ENCODE measurements around the gene PCSK4.
"Not testable (repeated sequence)": the region's sequence is repeated elsewhere in the genome, so short reads cannot be mapped to it uniquely, and the experiment has no call there.

The PCSK4 gene

GRCh38 chr19:1490311-1491113 lies at the start of gene PCSK4:
Gene PCSK4 (minus strand): TSS chr19:1490350. CDS start chr19:1490346, 4 bp downstream.
- DNase-seq: peak; percentile 99

GRCh38 chr19:1539749-1540148 lies 49.6 kb upstream of the PCSK4 start:
- not testable (repeated sequence) for DNase-seq

- DNase-seq: no peak
Measured at GRCh38 chr19:1538978-1539377, 48.8 kb upstream of the PCSK4 start.

DNA sequence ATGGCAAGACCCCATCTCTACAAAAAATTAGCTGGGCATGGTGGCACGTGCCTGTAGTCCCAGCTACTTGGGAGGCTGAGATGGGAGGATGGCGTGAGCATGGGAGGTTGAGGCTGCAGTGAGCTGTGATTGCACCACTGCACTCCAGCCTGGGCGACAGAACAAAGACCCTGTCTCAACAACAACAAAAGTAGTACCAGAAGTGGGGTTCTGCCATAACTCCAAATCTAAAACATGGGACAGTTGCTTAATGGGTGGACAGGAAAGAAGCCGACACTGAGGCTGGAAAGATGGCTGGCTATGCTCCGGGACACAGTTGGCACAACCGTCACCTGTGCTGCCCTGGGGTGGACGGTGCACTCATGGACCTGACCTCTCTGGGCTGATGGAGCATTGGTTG lies 45.5 kb upstream of the PCSK4 start:
- DNase-seq: not testable (repeated sequence)

DNA sequence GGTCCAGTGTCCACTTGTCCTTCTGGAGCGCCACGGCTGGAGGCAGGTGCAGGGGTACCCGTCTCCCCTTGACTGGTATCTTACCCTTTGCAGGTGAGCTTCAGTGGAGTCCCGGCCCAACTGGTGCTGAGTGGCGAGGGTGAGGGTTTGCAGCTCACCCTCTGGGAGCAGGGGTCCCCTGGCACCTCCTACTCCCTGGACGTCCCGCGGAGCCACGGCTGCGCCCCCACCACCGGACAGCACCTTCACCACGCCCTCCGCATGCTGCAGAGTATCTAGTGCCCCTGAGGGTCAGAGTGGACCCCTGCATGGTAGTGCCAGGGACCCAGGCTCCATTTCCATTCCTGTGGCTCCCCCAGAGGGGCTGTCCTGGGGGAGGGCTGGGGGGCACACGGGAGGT lies 44.8 kb upstream of the PCSK4 start:
- DNase-seq: no peak

DNA sequence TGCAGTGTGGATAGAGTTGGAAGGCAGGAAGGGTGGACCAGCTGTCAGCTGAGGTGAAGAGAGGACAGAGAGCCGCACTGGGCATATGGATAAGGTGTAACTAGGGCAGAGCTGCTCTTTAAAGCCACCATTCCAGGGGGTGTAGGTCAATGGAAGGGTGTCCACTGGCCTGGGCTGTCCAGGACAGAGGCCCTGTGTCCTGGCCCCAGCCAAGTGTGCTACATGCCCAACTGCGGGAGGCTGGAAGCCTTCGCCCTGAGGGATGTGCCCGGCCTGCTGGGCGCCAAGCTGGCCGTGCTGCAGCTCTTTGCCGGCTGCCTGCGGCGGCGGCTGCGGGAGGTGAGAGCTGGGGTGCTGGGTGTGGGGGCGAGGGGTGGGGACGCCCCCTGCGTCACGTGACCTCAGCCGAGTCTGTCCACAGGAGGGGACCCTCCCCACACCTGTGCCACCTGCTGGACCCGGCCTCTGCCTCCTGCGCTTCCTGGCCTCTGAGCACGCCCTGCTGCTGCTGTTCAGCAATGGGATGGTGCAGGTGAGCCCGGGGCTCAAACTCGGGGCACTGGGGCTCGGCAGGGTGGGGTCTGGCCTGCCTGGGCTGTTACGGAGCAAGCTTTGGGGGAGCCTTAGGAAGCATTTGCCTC lies 43.5 kb upstream of the PCSK4 start:
- no peak for DNase-seq

DNA sequence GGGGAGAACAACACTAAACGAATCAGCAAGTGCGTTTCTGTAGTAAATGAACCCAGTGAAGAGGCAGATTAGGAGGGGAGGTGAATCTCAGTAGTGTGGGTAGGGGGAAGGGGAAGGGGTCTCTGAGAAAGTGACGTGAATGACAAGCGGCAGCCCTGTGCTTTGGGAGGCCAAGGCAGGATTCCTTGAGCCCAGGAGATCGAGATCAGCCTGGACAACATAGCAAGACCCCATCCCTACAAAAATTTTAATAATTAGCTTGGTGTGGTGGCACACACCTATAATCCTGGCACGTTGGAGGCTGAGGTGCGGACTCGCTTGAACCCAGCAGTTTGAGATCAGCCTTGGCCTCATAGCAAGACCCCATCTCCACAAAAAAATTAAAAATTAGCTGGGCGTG lies 41.9 kb upstream of the PCSK4 start:
- no peak for DNase-seq

- DNase-seq: no peak
Measured at GRCh38 chr19:1531587-1531986, 41.4 kb upstream of the PCSK4 start.

DNA sequence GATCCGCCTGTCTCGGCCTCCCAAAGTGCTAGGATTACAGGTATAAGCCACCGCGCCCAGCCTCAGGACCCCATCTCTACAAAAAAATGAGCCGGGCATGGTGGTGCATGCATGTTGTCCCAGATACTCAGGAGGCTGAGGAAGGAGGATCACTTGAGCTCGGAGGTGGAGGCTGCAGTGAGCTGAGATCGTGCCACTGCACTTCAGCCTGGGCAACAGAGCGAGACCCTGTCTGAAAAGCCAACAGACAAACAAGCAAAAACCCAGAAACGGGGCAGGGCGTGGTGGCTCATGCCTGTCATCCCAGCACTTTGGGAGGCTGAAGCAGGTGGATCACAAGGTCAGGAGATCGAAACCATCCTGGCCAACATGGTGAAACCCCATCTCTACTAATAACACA lies 40.7 kb upstream of the PCSK4 start:
- not testable (repeated sequence) for DNase-seq

GRCh38 chr19:1529430-1529816 lies 39.3 kb upstream of the PCSK4 start:
- no peak for DNase-seq

GRCh38 chr19:1528596-1529429 lies 38.7 kb upstream of the PCSK4 start:
- DNase-seq: no peak

GRCh38 chr19:1527650-1528309 lies 37.6 kb upstream of the PCSK4 start:
- DNase-seq: no peak

- DNase-seq: no peak
Measured at GRCh38 chr19:1526979-1527649, 37.0 kb upstream of the PCSK4 start.

DNA sequence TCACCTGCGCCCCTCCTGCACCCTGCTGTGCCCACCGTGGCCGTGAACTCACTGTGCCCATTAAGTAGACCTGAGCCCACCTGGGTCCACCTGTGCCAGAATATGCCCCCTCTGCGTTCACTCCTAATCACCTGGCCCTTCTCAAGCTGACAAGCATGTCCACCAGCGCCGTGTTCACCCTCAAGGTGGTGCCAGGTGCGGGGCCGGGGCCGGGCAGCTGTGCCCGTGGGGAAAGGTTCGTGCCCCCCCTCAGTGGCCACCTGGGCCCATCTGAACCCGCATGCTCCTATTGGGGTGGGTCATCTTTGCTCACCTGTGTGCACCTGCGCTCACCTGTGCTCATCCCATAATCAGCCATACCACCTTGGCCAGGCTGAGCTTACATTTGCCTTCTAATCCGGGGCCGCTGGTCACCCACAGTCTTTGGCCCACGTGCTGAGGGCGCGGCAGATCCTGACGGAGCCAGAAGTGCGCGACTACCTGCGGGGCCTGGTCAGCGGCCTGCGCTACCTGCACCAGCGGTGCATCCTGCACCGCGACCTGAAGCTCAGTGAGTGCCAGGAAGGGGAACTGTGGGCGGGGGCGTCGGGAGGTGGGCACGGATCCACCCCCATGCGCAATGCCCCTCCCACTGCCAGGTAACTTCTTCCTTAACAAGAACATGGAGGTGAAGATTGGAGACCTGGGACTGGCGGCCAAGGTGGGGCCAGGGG lies 36.1 kb upstream of the PCSK4 start:
- no peak for DNase-seq

- DNase-seq: no peak
Measured at GRCh38 chr19:1525343-1525742, 35.2 kb upstream of the PCSK4 start.

DNA sequence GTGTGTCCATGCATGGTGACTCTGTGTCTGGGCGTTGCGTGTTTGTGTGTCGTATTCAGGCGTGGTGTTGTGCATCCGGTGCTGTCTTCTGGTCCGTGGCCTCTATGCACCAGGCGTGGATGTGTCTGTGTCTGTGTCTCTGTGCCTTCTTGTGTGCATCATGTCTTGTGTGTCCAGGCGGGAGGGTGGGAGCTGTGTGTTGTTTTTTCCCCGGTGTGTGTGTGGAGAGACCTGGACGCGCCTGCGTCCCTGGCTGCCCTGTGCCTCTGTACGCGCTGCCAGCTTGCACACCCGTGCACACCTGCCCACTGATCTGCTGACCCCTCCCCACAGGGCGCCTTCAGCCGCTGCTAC lies 34.8 kb upstream of the PCSK4 start:
- DNase-seq: no peak

- DNase-seq: no peak
Measured at GRCh38 chr19:1524287-1524971, 34.3 kb upstream of the PCSK4 start.

DNA sequence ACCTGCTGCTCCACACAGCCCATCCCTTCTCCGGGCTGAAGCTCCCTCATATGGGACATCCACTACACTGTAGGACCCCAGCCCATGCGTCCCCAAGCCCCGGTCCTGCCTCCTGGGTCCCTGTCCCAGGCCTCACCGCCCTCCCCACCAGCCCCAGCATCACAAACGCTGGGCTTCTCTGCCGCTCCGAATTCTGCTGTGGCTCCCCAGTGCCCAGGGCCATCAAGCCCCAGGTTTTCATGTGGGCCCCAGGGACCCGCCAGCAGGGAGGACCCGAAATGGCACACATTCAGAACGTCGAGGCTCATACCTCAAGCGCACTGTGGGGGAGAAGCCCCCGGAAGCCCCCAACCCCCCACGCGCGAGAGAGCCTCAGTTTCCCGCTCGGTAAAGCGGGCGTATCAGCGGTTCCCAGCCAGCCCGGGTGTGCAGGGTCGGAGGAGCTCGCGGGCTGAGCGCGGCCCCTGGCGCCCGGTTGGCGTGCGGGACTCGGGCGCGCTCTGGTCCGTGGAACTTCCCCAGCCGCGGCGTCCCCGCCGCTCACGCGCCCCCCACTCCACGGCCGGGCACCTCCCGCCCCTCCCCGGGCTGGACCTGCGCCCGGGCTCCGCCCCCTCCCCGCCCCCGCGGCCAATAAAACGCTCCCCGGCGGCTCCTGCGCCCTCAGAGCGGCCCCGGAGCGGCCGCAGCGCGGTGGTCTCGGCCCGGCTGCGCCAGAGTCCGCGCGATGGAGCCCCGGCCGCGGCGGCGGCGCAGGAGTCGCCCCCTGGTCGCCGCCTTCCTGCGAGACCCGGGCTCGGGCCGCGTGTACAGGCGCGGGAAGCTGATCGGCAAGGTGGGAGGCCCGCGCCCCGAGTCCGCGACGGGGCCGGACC lies 33.5 kb upstream of the PCSK4 start, which contains the start of gene PLK5:
TSS of gene PLK5 (plus strand) at position 666 of the 875 bp plus-strand sequence. CDS start 2,920 bp downstream, outside the sequence.
- no peak for DNase-seq

GRCh38 chr19:1522838-1523237 lies 32.7 kb upstream of the PCSK4 start:
- no peak for DNase-seq

- no peak for DNase-seq
Measured at GRCh38 chr19:1522061-1522460, 31.9 kb upstream of the PCSK4 start.
